HG02981 (cell line): ENCODE measurements around the gene GLIS2.
A peak's percentile ranks its signal among the peaks of the same experiment; 100 is the strongest.

ENCODE experiments used
- ATAC-seq: cut with Tn5 transposase; IDR thresholded peaks from one replicate; pipeline ENCODE4 v1.9.1; 2021; ENCODE audit warnings: mild to moderate bottlenecking, moderate library complexity; ENCODE audit not compliant: unreplicated experiment

GLIS2 gene

DNA sequence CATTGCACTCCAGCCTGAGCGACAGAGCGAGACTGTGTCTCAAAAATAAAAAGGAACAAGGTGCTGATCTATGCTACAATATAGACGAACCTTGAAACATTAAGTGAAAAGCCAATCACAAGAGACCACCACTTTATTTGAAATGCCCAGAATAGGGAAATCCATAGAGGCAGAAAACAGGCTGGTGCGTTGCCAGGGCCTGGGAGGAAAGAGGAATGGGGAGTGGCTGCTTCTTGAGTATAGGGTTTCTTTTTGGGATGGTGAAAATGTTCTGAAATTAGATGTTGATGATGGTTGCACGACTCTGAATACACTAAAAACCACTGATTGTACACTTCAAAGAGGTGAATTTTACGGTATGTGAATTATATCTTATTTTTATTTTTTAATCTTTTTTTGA, 20.3 kb upstream of the GLIS2 start:
- no peak for ATAC-seq

DNA sequence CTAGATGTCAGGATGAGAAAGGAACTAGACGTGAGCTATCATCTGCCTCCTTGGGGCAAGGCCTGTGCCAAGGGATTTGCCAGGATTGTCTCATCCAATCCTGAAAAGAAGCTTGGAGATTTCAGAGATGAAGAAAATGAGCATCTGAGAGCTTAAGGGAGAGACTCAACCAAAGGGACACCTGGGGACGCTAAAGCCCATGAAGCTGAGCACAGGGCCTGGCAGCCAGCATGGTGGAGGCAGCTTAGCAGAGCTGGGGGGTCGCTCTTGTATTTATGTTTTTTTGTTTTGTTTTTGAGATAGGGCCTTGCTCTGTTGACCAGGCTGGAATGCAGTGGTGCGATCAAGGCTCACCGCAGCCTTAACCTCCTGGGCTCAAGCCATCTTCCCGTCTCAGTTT, 18.4 kb upstream of the GLIS2 start:
- no peak for ATAC-seq

DNA sequence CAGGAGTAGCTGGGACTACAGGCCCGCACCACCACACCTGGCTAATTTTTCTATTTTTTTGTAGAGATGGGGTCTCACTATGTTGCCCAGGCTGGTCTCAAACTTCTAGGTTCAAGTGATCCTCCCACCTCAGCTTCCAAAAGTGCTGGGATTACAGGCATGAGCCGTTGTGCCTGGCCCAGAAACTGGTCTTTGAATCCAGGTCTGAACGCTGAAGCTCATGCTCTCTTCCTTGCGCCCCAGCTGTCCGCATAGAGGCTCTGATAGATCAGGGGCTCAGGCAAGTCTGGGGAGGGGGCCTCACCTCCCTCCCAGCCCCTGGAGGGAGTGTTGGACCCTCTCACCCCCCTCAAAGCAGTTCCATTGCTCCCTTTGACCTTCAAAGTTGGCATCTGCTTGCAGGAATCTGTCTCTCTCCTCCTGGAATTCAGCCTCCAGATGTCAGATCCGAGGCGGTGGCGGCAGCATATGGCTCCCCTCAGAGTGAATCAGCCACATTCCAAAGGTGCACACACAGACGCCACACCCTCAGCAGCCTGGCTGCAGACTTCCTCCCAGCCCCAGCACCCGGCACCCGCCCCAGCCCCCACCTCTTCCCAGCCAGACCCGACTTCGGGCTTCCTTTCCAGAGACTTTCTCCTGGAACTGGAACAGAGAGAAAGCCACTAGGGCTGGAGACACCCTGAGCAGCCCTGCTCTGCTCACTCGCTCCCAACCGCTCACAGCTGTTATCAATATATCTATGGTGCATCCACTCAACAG, 16.9 kb upstream of the GLIS2 start:
- ATAC-seq = no peak

DNA sequence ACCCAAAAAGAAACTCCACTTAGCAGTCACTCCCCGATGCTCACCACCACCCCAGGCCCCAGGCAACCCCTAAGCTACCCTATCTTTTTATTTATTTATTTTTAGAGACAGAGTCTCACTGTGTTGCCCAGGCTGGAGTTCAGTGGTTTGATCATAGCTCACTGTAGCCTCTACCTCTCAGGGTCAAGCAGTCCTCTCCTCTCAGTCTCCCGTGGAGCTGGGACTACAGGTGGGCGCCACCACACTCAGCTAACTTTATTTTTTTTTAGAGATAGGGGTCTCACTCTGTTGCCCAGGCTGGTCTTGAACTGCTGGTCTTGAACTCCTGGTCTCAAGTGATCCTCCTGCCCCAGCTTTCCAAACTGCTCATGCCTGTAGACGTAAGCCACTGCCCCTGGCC, 14.7 kb upstream of the GLIS2 start:
- no peak for ATAC-seq

DNA sequence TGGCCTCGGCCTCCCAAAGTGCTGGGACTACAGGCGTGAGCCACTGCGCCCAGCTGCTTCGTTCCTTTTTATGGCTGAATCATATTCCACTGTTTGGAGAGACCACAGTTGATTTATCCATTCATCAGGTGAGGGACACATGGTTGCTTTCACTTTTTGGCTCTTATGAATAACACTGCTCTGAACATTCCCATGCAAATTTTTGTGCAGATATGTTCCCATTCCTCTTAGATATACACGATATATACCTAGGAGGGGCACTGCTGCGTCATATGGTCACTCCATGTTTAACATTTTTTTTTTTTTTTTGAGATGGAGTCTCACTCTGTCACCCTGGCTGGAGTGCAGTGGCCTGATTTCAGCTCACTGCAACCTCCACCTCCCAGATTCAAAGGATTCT, 13.9 kb upstream of the GLIS2 start:
- ATAC-seq = no peak

DNA sequence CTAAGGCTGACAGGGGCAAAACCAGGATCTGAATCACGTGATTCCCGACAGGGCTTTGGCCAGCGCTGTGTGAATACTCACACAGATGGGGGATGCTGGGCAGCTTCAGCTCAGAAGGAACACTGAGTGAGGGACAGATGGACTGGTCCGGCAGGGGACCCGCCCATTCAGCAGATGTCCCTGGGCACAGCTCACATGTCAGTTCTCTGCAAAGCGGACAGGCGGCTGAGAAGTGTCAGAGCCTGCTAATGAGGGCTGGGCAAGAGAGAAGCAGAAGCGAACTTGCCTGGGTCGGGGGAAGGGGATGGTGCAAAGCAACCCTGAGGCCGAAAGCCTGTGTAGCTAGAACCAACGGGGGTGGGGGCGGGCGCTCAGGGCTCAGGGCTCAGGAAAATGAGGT, 11.9 kb upstream of the GLIS2 start:
- no peak for ATAC-seq

DNA sequence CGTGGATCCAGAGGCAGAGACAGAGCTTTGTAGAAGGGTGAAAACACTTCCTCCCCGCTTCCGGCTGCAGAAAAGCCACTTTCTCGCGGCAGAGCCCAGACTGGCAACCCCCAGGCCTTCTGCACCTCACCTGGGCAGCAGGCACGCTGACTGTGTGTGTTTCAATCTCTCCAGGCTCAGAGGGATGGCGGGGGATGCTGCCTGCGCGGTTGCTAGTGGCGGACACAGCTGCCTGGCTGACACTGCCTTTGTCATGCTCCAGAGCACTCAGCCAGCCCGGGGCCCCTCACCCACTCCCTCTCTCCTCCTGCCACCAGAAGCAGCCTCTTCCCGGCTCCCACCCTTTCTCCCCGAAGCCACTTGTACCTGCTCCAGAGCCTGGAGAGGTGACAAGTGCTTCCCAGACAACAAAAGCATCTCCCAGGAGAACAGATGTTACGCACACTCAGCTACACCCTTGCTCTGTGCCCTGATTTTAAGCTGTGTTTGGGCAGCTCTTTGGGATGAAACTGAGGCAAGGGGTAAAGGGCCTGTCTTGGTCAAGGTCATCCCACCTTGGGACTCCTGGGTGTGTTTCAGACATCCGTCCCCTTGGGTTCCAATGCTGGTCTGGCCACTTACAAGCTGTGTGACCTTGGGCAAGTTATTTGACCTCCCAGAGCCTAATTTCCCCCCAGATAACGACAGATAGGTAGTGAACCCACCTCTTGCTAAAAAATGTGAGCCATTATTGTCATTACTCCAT, 9.2 kb upstream of the GLIS2 start:
- no peak for ATAC-seq

DNA sequence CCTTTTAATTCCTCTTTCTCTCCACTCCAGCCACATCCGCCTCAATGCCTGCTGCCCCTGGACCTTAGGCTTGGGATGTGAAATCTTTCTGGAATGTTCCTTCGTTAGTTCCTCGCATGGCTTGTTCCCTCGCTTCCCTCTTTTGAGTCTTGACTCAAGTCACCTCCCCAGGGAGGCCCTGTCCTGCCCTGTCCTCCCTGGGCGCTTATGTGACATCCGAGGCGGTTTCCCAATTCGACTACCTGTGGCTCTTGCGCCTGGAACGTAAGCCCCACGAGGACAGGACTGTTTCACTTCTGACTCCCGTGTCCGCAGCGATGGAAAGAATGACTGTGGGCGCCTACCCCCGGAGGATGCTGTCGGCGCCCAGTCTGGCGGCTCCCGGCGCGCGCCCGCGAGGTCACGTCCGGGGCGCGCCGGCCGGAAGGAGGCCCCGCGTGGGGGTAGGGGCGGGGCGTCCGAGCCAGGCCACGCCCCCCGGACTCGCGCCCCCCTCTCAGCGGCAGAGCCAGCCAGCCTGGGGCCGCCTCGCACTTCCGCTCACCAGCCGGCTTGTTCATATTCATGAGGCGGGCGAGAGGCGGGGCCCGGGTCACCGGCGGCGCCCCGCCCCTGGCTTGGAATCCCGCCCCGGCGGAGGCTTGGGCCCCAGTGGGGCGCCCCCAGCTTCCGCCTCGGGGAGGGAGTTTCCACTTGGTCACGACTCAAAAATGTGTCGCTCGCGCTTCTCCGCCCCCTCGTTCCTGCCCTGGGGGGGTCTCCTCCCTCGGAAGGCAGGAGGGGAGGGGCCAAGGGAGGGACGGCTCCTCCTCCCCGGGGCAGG, 8.4 kb upstream of the GLIS2 start:
- peak; percentile 88 for ATAC-seq

DNA sequence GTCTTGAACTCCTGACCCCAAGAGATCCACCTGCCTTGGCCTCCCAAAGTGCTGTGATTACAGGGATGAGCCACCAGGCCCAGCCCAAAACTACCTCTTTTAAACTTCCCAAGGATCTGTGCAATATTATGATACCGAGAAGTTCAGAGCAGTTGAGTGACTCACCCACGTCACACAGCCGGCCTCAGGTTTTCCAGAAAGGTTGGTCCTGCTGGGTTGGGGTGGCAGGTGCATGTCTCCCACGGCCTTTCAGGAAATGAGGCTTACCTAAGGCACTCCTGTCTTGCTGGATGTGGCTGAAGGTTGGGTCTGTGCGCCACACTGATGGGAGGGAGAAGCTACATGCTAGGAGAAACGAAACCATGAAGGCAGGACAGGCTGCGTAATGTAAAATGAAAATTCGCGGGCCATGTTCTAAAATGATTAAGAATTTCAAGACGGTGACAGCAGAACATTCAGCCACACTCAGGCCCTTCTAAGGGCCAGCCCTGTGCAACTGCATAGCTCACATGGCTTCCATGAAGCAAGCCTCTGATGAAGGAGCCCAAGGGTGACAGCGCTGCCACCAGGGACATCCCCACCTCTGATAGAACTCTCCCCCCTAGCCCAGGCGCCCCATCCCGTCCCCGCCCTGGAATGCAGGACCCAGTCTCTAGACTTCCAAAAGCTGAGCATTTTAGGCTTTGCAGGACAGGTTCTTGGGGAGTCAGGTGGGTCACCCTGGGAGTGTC, 6.6 kb upstream of the GLIS2 start:
- ATAC-seq = no peak

DNA sequence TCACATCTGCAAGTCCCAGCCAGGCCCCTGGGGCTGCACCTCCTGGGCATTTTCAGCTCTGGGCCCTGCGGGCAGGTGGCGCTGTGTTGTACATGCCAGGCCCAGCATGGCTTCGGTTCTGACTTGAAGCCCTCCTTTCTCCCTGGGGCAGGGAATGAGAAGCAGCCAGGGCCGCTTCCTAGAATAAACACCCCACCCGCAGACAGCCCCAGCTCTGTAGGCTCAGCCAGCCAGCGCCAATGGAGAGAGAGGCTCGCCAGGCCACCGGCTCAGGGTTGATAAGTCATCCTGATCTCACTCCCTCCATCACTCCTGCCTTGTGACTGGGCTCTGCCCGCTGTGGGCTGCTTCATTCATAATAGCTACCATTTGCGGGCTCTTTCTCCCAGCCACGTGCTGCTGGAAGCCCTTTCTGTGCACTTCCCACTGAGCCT, 6.0 kb upstream of the GLIS2 start:
- no peak for ATAC-seq

DNA sequence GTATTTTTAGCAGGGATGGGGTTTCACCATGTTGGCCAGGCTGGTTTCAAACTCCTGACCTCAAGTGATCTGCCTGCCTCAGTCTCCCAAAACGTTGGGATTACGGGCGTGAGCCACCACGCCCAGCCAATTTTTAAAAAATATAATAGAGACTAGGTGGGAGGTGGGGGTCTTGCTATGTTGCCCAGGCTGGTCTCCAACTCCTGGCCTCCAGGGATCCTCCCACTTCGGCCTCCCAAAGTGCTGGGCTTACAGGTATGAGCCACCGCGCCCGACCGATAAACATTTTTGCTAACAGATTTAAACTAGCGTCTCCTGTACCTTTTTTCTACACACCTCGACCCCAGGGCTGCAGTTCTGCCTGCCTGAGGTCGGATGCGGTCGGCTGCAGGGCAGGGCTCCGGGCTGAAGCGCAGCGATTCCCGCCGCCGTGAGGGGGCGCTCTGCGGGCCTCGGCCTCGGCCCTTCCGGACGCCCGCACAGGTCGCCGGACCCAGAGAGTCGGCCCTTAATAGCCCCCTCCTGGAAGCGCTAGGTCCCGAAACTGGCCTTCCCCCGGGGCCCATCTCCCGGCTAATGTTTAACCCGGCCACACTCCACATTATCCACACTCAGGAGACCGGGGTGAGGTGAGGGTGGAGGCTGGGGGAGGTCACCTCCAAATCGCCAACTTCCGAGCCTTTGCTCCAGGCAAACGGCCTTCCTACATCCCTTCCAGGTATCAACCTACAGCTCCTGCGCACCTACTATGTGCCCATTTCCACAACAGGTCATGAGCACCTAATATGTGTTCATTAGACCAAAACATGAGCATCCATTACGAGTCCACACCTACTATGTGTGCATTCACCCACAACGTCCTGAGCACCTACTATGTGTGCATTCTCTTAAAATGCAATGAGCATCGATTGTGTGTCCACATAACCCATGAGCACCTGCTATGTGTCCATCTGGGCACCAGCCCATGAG, 2.0 kb upstream of the GLIS2 start:
- ATAC-seq = peak; percentile 49

DNA sequence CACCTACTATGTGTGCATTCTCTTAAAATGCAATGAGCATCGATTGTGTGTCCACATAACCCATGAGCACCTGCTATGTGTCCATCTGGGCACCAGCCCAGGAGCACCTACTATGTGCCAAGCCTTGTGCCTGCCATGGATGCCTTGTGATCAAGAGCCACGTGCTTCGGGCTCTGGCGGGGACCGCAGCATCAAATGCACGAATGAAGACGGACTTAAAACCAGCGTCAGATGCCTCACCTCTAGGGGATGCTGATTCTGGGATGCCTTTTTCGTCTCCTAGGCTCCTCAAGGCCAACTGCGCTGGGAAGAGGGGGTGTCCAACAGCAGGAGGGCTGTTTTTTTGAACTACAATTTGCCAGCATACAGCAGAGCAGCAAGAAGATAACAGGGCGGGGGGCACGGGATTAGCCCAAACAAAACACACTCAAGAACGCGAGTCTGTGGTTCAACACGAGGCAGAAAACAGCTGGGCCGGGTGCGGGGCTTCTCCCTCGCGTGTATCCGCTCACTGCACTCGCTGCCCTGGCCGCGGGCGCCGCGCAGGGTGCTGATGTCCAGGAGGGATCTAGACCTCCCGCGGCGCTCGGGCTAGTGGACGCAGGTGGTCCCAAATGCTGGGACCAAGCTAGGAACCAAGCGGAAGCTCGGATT, 1.2 kb upstream of the GLIS2 start:
- ATAC-seq = no peak

DNA sequence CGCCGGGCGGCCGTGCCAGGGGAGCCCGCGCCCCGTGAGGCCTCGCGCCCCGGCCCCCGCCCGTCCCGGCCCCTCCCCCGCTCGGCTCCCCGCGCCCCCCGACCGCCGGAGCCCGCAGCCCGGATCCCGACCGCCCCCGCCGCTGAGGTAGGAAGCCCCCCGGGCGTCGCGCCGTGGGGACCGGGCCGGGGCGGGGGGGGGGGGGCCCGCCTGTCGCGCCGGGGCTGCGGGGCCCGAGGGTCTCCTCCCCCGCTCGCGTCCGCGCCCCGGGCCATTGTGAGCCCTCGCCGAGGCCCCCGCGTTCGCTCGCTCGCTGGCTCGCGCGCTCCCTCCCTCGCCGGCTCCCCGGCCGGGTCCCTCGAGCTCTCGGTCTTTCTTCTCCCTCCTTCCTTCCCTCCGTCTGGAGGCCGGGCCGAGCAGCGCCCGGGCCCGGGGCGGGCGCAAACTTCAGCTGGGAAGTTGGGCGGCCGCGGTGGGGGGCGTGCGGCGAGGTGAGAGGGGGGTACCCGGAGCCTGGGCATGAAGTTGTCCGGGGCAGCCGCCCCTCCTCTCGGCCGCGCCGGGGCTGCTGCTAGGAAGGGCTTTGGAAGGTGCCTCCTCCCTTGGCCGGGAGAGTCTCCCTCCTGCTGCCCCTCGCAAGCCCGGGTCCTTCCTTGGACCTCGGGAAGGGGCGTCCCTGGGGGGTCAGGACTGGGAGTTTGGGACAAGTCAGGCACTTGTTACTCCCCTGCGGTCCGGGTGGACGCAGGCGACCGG, 419 bp downstream of the GLIS2 start:
- no peak for ATAC-seq

DNA sequence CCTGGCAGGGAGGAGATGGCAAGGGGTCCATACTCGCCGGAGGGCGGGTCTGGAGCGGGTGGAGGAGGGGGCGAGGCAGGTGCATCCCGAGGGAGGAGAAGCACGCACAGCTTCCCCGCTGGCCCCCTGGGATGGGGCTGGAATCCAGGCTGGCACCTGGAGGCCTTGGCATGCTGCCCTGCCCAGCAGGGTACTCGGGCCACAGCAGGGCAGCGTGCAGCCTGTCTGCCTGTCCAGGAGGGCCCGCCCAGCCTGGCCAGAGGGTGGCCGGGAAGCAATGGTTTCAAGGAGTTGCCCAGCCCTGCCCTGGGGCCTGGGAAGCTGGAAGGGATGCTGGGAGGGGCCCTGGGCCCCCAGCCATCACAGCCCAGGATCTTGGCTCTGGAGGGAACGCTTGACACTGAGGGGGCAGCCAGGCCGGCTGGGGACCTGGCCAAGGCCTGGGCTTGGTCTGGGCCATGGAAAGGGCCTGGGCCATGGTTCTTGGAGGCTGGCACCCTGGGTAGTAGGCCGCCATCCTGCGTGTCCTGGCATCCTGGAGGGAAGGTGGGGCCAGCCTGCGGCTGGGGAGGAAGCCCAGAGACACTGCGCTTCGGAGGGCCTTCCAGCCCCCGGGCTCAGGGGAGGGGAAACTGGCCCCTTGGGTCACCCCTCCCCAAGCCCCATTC, 1.1 kb downstream of the GLIS2 start:
- no peak for ATAC-seq

DNA sequence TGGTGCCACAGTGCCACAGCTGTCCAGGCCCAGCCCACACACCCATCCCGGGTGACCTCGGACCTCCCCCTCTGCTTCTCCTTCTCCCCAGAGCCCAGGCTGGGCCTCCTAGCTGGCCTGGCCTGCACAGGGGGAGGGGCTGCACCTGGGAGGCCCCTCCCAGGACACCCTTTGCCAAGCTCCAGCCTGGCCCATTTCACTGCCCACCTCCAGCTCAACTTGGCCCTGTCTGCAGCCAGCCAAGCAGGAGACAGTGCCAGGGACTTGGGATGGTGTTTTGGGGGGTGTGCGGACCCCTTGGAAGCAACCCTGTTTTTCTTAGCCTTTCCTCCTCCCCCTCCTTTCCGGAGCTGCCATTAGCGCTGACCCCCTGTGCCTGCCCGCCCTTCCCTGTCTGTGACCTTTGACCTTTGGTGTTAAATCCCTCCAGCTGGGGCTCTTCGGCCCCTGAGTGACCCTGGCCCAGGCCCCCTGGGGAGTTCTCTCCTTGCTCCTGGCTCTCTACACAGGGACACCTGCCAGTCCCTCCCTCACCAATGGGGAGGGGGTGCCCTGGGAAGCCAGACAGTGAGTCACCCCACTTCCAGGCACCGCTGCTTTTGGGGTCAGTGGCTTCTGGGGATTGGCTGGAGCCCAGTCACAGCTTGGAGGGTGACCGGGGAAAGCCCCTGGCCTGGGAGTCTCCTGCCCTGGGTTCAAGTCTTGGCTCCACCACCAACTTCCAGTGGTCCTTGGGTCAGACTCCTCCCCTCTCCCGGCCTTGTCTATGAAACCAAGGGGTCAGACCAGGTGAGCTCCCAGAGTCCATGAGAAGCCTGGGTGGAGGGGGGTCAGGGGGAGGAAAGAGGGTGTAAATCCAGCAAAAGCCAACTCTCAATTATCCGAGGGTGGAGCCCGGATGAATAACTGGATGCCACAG, 1.9 kb downstream of the GLIS2 start:
- no peak for ATAC-seq

DNA sequence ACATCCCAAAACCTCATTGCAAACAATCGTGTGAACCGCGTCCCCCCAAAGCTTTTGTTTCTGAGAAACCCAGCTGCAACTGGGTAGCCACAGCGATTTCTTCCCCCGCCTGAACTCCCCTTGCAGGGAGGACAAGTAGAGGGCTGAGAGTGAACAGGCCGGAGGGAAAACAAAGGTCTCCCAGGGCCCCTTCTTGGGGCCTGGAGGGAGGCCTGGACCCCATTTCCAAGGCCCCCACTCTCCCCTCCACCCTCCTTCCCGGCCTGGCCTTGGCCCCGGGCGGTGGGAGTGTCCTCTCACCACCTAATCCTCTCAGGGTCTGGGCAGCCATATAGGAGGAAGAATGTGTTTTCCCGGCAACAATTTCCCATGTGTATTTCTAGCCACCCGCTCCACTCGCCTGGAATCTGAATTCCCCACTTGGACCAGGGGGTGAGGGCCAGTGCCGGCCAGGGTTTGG, 2.6 kb downstream of the GLIS2 start:
- ATAC-seq = no peak

DNA sequence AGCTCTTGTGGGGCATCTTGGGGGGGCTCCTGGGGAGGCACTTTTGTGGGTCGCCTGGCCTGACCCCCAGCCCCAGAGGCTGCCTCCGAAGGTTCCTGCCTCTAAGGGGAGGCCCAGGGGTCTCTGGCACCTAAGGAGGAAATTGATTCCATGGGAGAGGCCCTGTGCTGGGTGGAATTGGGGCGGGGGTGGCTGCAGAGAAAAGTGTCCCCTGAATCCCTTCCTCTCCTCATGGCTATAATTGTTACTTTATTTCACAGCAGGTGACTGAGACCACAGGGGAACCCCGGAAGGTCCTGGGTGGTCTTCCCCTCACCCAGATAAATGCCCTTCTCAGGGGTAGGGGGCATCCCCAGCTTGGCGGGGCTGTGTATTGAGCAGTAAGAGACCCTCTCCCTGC, 3.1 kb downstream of the GLIS2 start:
- ATAC-seq = no peak
